Measurements from ENCODE around the gene JMJD4. TPM values are rescaled to one million over a fixed set of nuclear protein-coding genes. Genes with fewer than 3 reads are reported as not detected.

JMJD4 gene
- total and polyA plus RNA-seq, 9 of the 15 experiments (the other 6 are each of a cell fraction or from before 2014, with no cell fraction given): 1.4 to 42.6 (median 29.2) TPM

GRCh38 chr1:227744668-227745067 lies 9.6 kb upstream of the JMJD4 start:
- Histone ChIP-seq H2AFZ (ENCODE audit: low read depth, low read length) (no peak overlapping the region), H3K4me1 (replicated peaks in 1 of 2; ENCODE audit: control insufficient read depth in 2 of 2, insufficient read depth in 2 of 2, low read length in 2 of 2) (peaks cover 22 to 34% of the 10 kb centered on the region in 2 experiments), H3K9me1 (ENCODE audit: control insufficient read depth, insufficient read depth, low read length) (peaks cover 21% of the 10 kb centered on the region), H3K4me2 (ENCODE audit: insufficient read depth, low read length) (no peak overlapping the region), H3K9me3 (replicated peaks; ENCODE audit: control insufficient read depth, insufficient read depth, low read depth, low read length) (no peaks in the 10 kb centered on the region), H3K27me3 (ENCODE audit: control insufficient read depth in 2 of 2, insufficient read depth in 2 of 2, low read length in 2 of 2) (no peaks in the 10 kb centered on the region), H3K36me3 (ENCODE audit: control insufficient read depth, insufficient read depth, low read length) (peaks cover 20% of the 10 kb centered on the region), H3K79me2 (ENCODE audit: control insufficient read depth, insufficient read depth, low read length) (peaks cover 70% of the 10 kb centered on the region), H3K4me3 (no peak overlapping the region), H3K9ac (ENCODE audit: insufficient read depth in 1 of 2, low read depth in 2 of 2, low read length in 2 of 2) (peak overlapping the region in 1 of 2 experiments; percentile 47; a peak in 1 of 4 replicates), H4K20me1 (replicated peaks; ENCODE audit: control insufficient read depth, insufficient read depth, low read length) (peaks cover 24% of the 10 kb centered on the region), H3K27ac (ENCODE audit: extremely low read depth, low read depth, low read length) (no peak overlapping the region)
- TF ChIP-seq POLR2G (IDR thresholded peaks at IDR 0.05; ENCODE audit: low read depth, low read length) (0 out of 2 replicates have a peak, but pooled peaks have one; percentile 16), ZNF263 (CRISPR knock-in tag; IDR thresholded peaks at IDR 0.05; ENCODE audit: borderline replicate concordance) (peak; percentile 47; the same call in 1 of the 2 replicates), NR3C1 (CRISPR knock-in tag; IDR thresholded peaks at IDR 0.05) (no peak)
- CTCF ChIA-PET (ENCODE audit: low intra/inter-chr PET ratio): interaction anchor here (0.5 kb wide), 1 partner anchor 202 kb away, joined by 3 read pairs; no protein-coding TSS in a partner anchor
- in situ Hi-C loops (cut with MboI): no loop called here
- no peak for DNase-seq (ENCODE audit: extremely low read depth in 1 of 4, low spot score in 3 of 4)
- no peak for ATAC-seq
- intact Hi-C loops (cut with micrococcal nuclease): no loop called here
- BruUV-seq (replicated peaks): no TSS peak
- WGBS (ENCODE audit: insufficient coverage, low coverage, missing lambda C conversion rate): 86% methylated on average over 8 of the region's 8 CpGs
- no peak for FAIRE-seq
- POLR2A ChIA-PET: interaction anchor here (0.8 kb wide), 1 partner anchor 16 kb away, joined by 3 read pairs; no protein-coding TSS in a partner anchor
